ENCODE data around the gene MRPL50.
"Not testable (repeated sequence)": the region's sequence is repeated elsewhere in the genome, so short reads cannot be mapped to it uniquely, and the experiment has no call there.

Gene MRPL50

GRCh38 chr9:101417977-101418376 lies 19.6 kb upstream of the MRPL50 start:
- no peak for DNase-seq (ENCODE audit: low read depth in 2 of 2)

- DNase-seq (ENCODE audit: low read depth in 2 of 2), result no peak
Measured at GRCh38 chr9:101417389-101417788, 19.0 kb upstream of the MRPL50 start.

GRCh38 chr9:101415578-101415977 lies 17.2 kb upstream of the MRPL50 start:
- no peak for DNase-seq (ENCODE audit: low read depth in 2 of 2)

GRCh38 chr9:101414839-101415238 lies 16.4 kb upstream of the MRPL50 start:
- DNase-seq (ENCODE audit: low read depth in 2 of 2), result no peak

- DNase-seq (ENCODE audit: low read depth in 2 of 2), result no peak
Measured at GRCh38 chr9:101409079-101409477, 10.7 kb upstream of the MRPL50 start.

- DNase-seq (ENCODE audit: low read depth in 2 of 2), result no peak
Measured at GRCh38 chr9:101408374-101409078, 10.1 kb upstream of the MRPL50 start.

- DNase-seq (ENCODE audit: low read depth in 2 of 2), result no peak
Measured at GRCh38 chr9:101403516-101404285, 5.3 kb upstream of the MRPL50 start.

GRCh38 chr9:101400120-101400519 lies 1.7 kb upstream of the MRPL50 start:
- DNase-seq (ENCODE audit: low read depth in 2 of 2), result no peak

GRCh38 chr9:101399643-101399970 lies 1.2 kb upstream of the MRPL50 start:
- no peak for DNase-seq (ENCODE audit: low read depth in 2 of 2)

- DNase-seq (ENCODE audit: low read depth in 2 of 2), result no peak
Measured at GRCh38 chr9:101398930-101399642, 668 bp upstream of the MRPL50 start.

GRCh38 chr9:101397746-101398067 lies 711 bp downstream of the MRPL50 start:
- no peak for DNase-seq (ENCODE audit: low read depth in 2 of 2)

- DNase-seq (ENCODE audit: low read depth in 2 of 2), result no peak
Measured at GRCh38 chr9:101394687-101395086, 3.7 kb downstream of the MRPL50 start.

- DNase-seq (ENCODE audit: low read depth in 2 of 2), result no peak
Measured at GRCh38 chr9:101393135-101393534, 5.3 kb downstream of the MRPL50 start.

- no peak for DNase-seq (ENCODE audit: low read depth in 2 of 2)
Measured at GRCh38 chr9:101388507-101388993, 9.9 kb downstream of the MRPL50 start.

- DNase-seq (ENCODE audit: low read depth in 2 of 2), result no peak
Measured at GRCh38 chr9:101387871-101388506, 10.4 kb downstream of the MRPL50 start.

- DNase-seq (ENCODE audit: low read depth in 2 of 2), result not testable (repeated sequence)
Measured at GRCh38 chr9:101384873-101385536, 13.4 kb downstream of the MRPL50 start, which contains the start of gene BAAT. TSS of gene BAAT (minus strand) at chr9:101385006. CDS start at chr9:101371404, 13,602 bp downstream.

- DNase-seq (ENCODE audit: low read depth in 2 of 2), result no peak
Measured at GRCh38 chr9:101383361-101383760, 15.1 kb downstream of the MRPL50 start.

- DNase-seq (ENCODE audit: low read depth in 2 of 2), result no peak
Measured at GRCh38 chr9:101381833-101382342, 16.5 kb downstream of the MRPL50 start.

GRCh38 chr9:101381118-101381517 lies 17.3 kb downstream of the MRPL50 start:
- no peak for DNase-seq (ENCODE audit: low read depth in 2 of 2)

- no peak for DNase-seq (ENCODE audit: low read depth in 2 of 2)
Measured at GRCh38 chr9:101380295-101380694, 18.1 kb downstream of the MRPL50 start.

GRCh38 chr9:101376111-101376848 lies 22.1 kb downstream of the MRPL50 start:
- no peak for DNase-seq (ENCODE audit: low read depth in 2 of 2)
